ENCODE data around the gene MAP3K19.
"Not testable (repeated sequence)": the region's sequence is repeated elsewhere in the genome, so short reads cannot be mapped to it uniquely, and the experiment has no call there.

The MAP3K19 gene

DNA sequence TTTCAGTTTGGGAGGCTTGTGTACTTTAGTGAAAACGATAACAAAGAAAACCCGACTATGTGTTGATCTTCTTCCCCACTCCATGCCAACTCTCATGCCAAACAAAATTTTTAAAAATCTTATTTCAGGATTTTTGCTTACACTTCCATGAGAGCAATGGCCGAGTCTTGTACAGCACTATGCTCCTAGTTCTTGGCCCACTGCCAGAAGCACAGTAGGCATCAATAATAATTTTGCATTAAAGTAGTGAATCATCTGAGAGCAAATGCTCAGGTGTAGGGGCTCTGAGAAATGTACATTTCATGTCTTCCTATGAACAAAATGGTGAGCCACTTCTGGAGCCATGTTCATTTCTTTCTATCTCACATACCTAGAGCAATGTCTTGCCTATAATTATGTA is 62.2 kb downstream of the MAP3K19 start:
- DNase-seq (ENCODE audit: low spot score) = no peak

DNA sequence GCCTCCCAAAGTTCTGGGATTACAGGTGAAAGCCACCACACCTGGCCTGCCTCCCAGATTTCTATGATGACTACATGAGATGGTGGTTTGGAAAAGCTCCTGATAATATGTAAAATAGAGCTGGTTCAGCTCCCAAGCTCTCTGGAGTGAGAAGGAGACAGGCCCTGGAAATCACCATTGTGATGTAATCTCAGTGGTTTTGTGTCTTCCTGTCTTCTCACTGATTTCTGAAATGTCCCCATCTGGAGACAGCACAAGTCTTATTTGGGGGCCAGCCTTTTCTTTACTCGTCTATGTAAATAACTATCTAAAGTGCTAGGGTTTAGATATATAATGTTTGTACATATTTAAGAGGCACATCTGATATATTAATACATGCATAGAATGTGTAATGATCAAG is 64.6 kb downstream of the MAP3K19 start:
- DNase-seq (ENCODE audit: low spot score) = no peak

DNA sequence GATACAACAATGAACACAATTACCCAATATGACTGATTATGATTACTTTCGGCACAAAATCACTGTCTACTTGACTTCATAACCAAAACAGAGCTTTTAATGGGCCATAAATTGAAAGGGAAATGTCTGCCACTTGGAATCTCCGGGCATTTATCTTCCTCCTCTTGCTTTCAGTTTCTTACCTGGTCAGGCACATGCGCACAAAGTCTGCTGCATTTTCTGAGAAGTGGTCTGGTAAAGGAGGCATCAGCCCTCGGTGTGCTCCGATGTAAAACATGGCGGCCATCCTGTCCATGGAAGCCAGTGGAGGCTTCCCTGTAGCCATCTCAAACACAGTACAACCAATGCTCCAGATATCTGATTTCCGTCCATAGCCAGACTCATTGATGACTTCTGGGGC is 66.6 kb downstream of the MAP3K19 start:
- DNase-seq (ENCODE audit: low spot score) = no peak

DNA sequence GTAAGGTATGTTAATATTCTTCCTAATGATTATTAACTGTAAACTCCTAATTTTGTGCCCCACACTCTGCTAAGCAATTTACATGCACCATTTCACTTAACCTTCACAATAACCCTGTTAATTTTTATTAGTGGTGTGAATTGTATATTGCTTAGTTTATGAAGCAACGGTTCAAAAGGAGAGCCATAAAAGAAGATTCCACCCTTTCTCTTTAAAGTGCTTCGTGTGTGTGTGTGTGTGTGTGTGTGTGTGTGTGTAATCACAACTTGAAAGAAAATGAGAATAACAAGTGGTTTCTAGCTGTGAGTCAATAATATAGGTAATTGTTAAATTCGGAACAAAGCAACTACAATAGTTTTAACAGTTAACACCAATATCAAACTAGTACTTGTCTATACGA is 68.0 kb downstream of the MAP3K19 start:
- DNase-seq (ENCODE audit: low spot score) = no peak

DNA sequence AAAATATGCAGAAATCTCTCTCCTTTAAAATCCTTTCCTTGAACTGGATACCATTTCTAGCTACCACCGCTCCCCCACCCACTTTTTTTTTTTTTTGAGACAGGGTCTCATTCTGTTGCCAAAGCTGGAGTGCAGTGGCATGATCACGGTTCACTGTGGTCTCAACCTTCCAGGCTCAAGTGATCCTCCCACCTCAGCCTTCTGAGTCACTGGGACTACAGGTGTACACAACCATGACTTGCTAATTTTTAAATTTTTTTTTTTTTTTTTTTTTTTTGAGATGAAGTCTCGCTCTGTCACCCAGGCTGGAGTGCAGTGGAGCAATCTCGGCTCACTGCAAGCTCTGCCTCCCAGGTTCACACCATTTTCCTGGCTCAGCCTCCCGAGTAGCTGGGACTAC is 70.1 kb downstream of the MAP3K19 start:
- DNase-seq (ENCODE audit: low spot score) = not testable (repeated sequence)

DNA sequence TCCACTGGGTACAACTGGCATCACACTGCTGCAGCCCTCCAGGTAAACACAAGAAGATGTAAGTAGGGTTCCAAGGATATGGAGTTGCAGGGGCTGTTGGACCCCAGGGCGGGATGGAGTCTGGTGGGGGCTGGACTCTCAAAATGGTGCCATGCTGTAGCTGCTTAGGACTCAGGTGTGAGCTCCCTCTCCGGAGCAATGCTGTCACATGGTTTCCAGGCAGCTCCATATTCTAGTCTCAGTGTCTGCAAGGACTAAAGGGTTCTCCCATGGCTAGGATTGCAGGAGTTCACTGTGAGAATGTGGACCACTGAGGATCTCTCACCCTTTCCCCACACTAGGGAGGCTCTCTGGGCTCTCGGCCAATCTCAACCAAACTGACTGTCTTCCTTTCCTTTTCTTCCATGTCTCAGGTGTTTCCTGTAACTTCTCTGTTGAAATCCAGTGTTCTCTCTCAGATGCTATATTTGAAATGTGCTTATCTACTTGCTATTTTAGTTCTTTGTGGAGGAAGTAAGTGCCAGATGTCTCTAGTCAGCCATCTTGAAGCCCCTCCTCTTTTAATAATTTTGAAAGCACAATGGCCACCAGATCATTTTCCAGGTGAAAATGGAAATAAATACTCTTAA is 71.1 kb downstream of the MAP3K19 start:
- no peak for DNase-seq (ENCODE audit: low spot score)

DNA sequence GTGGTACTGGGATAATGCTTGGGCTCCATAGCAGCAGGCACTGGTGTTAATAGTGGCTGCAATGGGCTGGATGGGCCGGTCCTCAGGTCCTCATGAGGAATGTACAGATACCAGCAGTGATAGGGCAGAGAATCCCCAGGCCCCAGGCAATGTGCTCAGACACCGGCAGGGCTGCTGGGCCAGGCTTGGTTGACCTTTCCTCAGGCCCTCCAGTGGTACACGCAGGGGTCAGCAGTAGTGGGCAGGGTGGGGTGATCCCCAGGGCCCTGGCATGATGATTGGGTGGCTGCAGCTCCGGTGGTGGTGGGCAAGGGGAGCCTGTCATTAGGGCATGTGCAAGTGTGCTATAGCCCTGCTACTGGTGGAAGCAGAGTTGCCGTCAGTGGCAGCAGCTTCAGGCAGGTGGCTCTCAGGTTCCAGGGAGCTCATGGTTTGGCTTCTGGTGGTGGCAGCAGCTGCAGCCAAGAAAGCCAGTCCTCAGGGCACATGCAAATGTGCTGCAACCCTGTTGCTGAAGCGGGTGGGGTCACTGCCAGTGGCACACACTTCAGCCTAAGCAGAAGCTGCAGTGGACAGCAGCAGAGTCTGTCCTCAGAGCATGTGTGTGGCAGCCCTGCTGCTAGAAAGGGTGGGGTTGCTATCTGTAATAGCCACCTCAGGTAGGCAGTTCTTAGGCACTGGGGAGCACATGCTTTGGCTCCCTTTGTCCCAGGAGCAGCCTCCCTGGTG is 71.8 kb downstream of the MAP3K19 start:
- DNase-seq (ENCODE audit: low spot score) = no peak

DNA sequence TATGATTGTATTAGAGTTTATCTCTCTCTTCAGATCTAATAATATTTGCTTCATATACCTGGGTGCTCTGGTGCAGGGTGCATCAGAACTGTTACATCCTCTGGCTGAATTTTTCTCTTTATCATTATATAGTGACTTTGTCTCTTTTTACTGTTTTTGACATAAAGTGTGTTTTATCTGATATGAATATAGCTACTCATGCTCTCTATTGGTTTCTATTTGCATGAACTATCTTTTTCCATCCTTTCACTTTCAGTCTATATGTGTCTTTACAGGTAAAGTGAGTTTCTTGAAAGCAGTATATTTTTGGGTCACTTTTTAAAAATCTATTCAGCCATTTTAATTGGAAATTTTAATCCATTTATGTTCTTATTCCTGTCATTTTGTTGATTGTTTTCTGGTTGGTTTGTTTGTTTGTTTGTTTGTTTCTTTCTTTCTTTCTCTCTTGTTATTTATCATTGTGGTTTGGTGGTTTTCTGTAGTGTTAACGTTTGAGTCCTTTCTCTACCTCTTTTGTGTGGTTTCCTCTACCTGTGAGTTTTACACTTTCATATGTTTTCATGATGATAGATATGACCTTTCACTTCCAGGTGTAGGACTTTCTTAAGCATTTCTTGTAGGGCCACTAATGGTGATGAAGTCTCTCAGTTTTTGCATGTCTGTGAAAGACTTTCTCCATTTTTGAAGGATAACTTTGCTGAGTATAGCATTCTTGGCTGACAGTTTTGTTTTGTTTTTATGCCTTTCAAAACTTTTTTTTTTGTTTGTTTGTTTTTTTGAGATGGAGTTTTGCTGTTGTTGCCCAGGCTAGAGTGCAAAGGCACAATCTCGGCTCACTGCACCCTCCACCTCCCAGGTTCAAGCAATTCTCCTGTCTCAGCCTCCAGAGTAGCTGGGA is 73.8 kb downstream of the MAP3K19 start:
- no peak for DNase-seq (ENCODE audit: low spot score)

DNA sequence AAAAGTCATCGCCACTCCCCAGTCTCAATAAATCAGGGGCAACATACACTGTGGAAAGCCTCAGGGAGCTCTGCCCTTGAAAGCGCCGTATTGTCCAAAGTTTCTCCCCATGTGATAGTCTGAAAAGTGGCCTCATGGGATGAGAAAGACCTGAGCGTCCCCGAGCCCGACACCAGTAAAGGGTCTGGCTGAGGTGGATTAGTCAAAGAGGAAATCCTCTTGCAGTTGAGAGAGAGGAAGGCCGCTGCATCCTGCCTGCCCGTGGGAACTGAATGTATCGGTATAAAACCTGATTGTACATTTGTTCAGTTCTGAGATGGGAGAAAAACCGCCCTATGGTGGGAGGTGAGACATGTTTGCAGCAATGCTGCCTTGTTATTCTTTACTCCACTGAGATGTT is 80.1 kb downstream of the MAP3K19 start:
- DNase-seq (ENCODE audit: low spot score) = not testable (repeated sequence)

DNA sequence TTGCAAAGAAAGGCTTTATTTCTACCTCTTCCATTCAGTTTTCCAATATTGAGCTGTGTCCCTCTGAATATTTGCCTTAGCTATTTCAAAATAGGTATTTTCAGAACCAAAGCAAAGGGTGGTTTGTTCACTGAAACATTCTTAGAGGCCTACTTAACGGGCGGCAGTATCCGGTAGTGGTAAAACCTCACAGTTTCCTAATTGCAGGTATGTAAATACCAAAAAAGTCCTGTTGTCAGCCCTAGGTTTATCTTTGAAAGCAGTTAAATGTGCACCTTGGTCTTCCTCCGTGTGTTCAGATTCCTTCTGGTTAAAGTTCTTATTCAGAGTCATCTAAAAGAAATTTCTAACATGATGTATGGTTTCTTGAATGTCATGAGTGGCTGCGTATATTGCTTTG is 89.8 kb downstream of the MAP3K19 start:
- DNase-seq (ENCODE audit: low spot score) = no peak

DNA sequence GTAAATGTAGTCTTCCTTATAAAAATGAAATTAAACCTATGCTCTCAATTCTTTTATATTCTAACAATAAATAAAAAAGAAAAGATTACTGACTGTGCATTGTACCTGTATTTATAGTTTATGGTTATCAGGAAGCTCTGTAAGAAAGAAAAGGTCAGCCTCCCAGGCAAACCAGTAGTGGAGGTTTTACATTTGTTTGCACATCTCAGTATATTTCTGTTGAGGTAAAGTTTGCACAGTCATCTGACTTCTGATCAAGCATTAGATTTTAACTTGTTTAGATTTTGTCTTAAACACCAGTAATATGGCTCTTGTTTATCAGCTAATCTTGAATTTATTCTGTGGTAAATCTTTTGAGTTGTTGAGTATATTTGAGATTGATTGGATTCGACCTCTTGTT is 91.5 kb downstream of the MAP3K19 start:
- no peak for DNase-seq (ENCODE audit: low spot score)

DNA sequence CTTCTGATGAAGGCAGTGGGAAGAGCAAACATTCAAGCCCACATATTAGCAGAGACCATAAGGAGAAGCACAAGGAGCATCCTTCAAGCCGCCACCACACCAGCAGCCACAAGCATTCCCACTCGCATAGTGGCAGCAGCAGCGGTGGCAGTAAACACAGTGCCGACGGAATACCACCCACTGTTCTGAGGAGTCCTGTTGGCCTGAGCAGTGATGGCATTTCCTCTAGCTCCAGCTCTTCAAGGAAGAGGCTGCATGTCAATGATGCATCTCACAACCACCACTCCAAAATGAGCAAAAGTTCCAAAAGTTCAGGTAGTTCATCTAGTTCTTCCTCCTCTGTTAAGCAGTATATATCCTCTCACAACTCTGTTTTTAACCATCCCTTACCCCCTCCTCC is 93.2 kb downstream of the MAP3K19 start:
- DNase-seq (ENCODE audit: low spot score) = no peak

DNA sequence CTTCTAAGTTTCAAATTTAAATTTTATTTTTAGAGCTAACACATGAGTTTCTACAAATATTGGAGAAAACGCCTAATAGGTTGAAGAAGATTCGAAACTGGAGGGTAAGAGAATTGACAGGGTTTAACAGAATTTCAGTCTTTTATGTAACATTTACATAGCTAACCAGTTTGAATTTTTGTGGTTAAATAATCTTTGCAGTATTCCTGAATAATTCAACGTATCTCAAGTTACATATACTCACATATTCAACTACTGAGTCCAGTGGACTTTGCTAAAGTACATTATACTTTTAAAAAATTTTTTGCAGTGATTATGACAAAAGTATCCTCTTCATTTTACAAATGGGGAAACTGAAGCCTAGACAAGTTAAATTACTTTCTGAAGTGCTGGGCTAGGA is 94.6 kb downstream of the MAP3K19 start:
- no peak for DNase-seq (ENCODE audit: low spot score)

DNA sequence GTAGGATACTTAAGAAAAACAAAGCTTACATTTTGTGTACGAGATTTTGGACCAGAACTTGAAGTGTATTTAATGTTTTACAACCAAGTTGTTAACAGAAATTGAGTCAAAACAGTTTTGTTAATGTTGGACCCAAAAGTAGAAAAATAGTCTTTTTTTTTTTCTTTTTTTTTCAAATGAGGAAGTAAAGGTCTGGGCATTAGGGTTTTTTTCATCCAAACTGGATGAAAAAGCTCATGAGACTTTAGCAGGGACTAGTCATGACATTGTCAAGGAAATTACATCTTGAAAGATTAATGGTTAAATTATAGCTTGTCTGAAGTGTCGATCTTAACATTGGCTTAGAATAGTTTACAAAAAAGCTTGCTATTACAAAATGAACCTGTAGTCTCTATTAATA is 96.4 kb downstream of the MAP3K19 start:
- no peak for DNase-seq (ENCODE audit: low spot score)

DNA sequence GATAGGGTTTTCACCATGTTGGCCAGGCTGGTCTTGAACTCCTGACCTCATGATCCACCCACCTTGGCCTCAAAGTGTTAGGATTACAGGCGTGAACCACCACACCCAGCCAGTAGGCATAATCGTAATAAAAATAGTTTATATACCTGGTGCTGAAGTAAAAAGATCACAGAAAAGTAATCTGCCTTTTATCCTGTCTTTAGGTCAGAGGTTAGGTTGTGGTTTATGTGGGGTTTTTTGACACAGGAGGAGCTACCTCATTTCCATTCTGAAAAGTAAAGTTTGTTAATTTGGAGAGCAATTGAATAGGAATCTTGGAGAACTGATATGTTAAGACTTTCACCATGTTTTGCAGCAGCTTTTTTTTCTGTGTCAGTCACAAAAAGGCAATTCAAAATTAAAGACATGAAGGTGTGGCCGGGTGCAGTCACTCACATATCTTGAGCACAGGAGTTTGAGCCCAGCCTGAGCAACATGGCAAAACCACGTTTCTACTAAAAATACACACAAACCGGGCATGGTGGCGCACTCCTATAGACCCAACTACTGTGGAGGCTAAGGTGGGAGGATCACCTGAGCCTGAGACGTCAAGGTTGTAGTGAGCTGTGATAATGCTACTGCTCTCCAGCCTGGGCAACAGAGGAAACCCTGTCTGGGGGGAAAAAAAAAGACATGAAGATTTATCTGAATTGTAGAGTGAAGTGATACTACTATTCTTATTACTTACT is 97.1 kb downstream of the MAP3K19 start:
- no peak for DNase-seq (ENCODE audit: low spot score)

DNA sequence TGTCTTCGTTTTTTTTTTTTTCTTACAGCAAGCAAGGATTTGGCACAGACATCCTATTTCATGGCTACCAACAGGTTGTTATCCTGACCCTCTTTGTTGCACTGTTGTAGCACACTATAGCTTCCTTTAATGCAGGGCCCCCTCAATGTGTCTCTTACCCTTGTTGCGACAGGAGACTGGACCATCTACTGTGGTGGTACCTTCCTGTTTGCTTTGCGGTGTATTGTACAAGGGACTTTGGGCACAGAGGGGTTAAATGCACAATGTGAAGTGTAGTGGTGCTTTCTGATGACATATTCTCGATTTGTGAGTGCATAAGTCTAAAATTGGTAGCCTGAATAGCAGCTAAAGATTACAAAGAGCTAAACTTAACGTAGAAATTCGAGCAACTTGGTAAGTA is 101.2 kb downstream of the MAP3K19 start:
- no peak for DNase-seq (ENCODE audit: low spot score)

DNA sequence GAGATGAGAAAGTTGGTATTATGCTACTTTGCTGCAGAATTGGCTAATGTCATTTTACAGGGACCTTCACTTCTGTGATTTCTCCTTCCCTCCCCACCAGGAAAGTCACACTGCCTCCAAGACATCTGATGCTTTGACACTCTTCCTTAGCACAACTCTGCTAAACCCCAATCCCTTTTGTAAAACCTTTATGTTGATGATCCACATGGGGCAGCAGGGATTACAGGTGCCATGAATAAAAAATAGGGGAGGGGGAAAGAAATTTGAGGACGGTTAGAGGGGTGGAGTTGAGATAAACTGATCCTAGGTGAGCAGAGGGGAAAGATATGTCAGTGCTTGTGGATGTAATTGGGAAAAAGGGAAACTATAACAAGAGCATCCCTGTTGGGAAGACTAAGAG is 102.3 kb downstream of the MAP3K19 start:
- DNase-seq (ENCODE audit: low spot score) = no peak

DNA sequence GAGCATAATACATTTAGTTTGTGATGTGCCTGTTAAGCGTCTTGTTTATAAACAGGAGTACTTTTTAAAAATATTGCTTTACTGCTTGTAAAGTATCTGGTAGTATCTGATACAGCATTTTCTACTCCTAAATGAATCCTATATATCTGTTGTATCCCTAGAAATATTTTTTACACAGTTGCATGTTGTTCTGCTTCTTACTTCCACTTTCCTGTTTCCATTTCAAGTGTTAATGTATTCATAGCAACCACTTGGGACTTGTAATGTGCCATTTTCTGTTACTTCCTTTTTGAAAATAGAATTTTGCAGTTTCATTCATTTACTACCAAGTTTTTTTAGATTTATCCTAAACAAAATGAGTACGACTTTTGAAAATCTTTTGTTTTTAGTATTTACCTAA is 103.7 kb downstream of the MAP3K19 start:
- no peak for DNase-seq (ENCODE audit: low spot score)

DNA sequence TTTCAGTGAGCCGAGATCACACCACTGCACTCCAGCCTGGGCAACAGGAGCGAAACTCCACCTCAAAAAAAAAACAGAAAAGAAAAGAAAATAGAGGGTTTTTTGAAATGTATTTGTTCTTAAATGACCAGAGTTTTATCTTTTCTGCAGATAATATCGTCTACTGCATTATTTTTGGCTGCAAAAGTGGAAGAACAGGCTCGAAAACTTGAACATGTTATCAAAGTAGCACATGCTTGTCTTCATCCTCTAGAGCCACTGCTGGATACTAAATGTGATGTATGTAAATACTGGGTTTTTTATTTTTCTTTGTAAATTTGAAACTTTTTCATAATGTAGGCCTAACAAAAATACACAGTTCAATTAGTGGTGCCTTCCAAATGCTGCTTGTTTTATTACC is 110.6 kb downstream of the MAP3K19 start:
- no peak for DNase-seq (ENCODE audit: low spot score)

DNA sequence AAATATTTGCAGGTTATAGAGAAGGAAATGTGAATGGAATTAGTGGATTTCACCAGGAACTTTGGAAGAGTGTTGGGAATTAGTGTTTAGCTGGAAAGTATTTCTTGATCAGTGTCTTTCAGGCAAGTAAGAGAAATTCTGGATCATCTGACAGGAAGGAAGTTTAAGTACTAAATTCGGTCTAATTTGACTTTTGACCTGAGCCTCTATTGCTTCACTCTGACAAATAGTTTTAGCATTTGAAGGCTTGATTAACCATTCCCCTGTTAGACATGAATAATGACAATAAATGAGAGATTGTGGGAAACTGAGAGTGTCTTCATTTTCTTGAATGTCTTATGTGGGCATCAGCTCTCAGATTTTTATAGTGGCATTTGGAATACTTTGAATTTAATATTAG is 112.6 kb downstream of the MAP3K19 start:
- no peak for DNase-seq (ENCODE audit: low spot score)

DNA sequence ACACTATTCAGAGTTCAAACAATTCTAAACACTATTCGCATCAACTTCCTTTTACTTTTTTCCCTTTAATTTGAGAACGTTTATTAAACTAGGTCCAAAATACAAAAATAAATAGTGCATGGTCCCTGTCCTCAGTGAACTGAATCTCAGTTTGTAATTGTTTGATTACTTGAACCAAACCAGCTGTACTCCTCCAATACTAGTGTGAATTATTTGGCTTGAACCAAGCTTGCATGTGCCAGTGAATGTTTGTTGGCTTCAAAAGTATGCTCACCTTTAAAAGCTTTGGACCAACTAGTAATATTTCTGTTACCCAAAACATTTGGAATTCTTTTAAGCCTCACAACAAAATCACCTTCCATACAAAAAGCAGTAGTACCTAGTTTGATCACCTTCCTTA is 113.1 kb downstream of the MAP3K19 start:
- DNase-seq (ENCODE audit: low spot score) = no peak

DNA sequence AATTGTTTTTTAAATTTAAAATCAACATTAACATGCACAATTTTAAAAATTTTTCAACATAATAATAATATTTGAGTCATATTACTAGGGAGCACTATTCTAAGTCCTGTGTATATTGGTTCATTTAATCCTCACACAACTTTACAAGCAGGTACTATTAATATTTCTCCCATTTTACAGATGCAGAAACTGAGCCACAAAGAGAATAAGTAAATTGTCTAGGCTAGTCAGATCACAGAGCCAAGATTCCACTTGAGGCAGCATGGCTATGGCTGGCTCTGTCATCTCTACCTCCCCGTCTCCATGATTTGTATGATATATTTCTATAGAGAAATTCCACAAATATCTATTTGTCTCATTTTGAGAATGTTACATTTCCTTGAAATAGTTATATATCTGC is 113.5 kb downstream of the MAP3K19 start:
- no peak for DNase-seq (ENCODE audit: low spot score)

Measured in putamen (tissue), 1 donor.